Smooth muscle cell (in vitro differentiated cells): ENCODE data around the gene LRRC3B. TPM values are rescaled to one million over a fixed set of nuclear protein-coding genes. Genes with fewer than 3 reads are reported as not detected.

ENCODE experiments used
- DNase-seq: peaks from one replicate; lab custom pipeline; 2025; ENCODE audit not compliant: unreplicated experiment; lab: John Stamatoyannopoulos, UW
- H2AFZ ChIP-seq: fragments of 200-600 bp; sonication (generic); 2 replicates; pipeline ENCODE4 v1.6.0; 2016; ENCODE audit warnings: antibody characterized with exemption, low read depth, mild to moderate bottlenecking
- H3F3A ChIP-seq: fragments of 200-600 bp; sonication (generic); 2 replicates; pipeline ENCODE4 v1.6.0; 2017; ENCODE audit warnings: antibody characterized with exemption, low read depth
- H3K27ac ChIP-seq: fragments of 200-600 bp; sonication (generic); 2 replicates; pipeline ENCODE4 v1.5.1; 2016; ENCODE audit warnings: low read depth, mild to moderate bottlenecking
- H3K27me3 ChIP-seq: fragments of 200-600 bp; sonication (generic); 2 replicates; pipeline ENCODE4 v1.6.1; 2016; ENCODE audit warnings: low read depth, mild to moderate bottlenecking
- H3K36me3 ChIP-seq: fragments of 200-600 bp; sonication (generic); 2 replicates; pipeline ENCODE4 v1.5.1; 2016; ENCODE audit warnings: low read depth
- H3K4me1 ChIP-seq: fragments of 200-600 bp; sonication (generic); 2 replicates; pipeline ENCODE4 v1.5.1; 2016; ENCODE audit warnings: low read depth
- H3K4me2 ChIP-seq: fragments of 200-600 bp; sonication (generic); 2 replicates; pipeline ENCODE4 v1.6.0; 2016; ENCODE audit warnings: mild to moderate bottlenecking
- H3K4me3 ChIP-seq: fragments of 200-600 bp; sonication (generic); 2 replicates; pipeline ENCODE4 v1.5.1; 2016; ENCODE audit warnings: mild to moderate bottlenecking
- H3K79me2 ChIP-seq: fragments of 200-600 bp; sonication (generic); 2 replicates; pipeline ENCODE4 v1.6.0; 2016; ENCODE audit warnings: low read depth, mild to moderate bottlenecking
- H3K9ac ChIP-seq: fragments of 200-600 bp; sonication (generic); 2 replicates; pipeline ENCODE4 v1.6.0; 2016; ENCODE audit warnings: low read depth
- H3K9me3 ChIP-seq: fragments of 200-600 bp; sonication (generic); replicated peaks from 2 replicates; pipeline ENCODE4 v1.5.1; 2016; ENCODE audit warnings: low read depth
- H4K20me1 ChIP-seq: fragments of 200-600 bp; sonication (generic); 2 replicates; pipeline ENCODE4 v1.6.0; 2016; ENCODE audit warnings: low read depth
- CTCF ChIP-seq: fragments of 200-600 bp; sonication (generic); IDR thresholded peaks from 2 replicates; pipeline ENCODE4 v1.5.1; 2017; ENCODE audit warnings: borderline replicate concordance, mild to moderate bottlenecking, antibody characterized with exemption; ENCODE audit not compliant: insufficient read depth, poor library complexity, severe bottlenecking
- WGBS: methylation state at CpG from one replicate; pipeline ENCODE4 v1.1.7; 2016; ENCODE audit warnings: low lambda C conversion rate; 5-methylcytosine and 5-hydroxymethylcytosine counted together
- polyA plus RNA-seq: library from polyadenylated mRNA; unstranded; fragments of >200 nt; fragmentation: Nextera tagmentation; extraction: Ambion mirVana; gene quantifications from 2 replicates; pipeline ENCODE4 v1.2.1, GENCODE V29; 2016
- total RNA-seq: library from RNA; depleted of rRNA; stranded (reverse); fragments of >200 nt; gene quantifications from 2 replicates; pipeline ENCODE4 v1.2.3, GENCODE V29; 2014

Gene LRRC3B
- total and polyA plus RNA-seq, 2 experiments from 2014 or later = not detected

DNA sequence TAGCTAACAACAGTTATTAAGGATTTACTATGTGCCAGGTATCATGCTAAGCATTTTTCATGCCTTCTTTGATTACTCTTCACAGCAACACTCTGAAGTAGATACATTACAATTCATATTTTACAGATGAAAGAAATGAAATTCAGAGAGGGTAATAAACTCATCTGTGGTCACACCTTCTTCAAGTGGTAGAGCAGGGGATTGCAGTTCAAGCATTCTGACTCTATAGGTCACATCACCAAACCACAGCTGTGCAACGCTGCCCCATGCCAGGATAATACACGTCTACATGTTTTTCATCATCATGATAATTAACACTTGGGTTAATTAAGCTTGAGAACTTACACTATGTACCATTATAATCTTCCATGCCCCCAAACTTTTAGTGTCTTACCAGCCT, 98.5 kb downstream of the LRRC3B start:
- Histone ChIP-seq H3K9ac (no peak overlapping the region), H3K27ac (no peak overlapping the region), H3K4me3 (no peak overlapping the region), H4K20me1 (no peaks in the 10 kb centered on the region), H3K9me3 (no peaks in the 10 kb centered on the region), H3K4me2 (no peak overlapping the region), H3K27me3 (no peaks in the 10 kb centered on the region), H3K36me3 (no peaks in the 10 kb centered on the region), H3K4me1 (peaks cover 34% of the 10 kb centered on the region), H3F3A (no peaks in the 10 kb centered on the region), H2AFZ (no peak overlapping the region), H3K79me2 (no peaks in the 10 kb centered on the region)
- 84% methylated on average over 2 of the region's 2 CpGs for WGBS
- no peak for DNase-seq
- TF ChIP-seq CTCF = no peak

GRCh38 chr3:26731843-26732242, 109.3 kb downstream of the LRRC3B start:
- no peaks in the 10 kb centered on the region for H4K20me1 ChIP-seq
- no peak overlapping the region for H3K4me3 ChIP-seq
- no peak for DNase-seq
- no peaks in the 10 kb centered on the region for H3K9me3 ChIP-seq
- 96% methylated on average over 1 of the region's 1 CpG for WGBS
- no peak overlapping the region for H3K27ac ChIP-seq
- peaks cover 6% of the 10 kb centered on the region for H3K4me1 ChIP-seq
- no peak for TF ChIP-seq CTCF
- no peak overlapping the region for H3K9ac ChIP-seq
- no peak overlapping the region for H2AFZ ChIP-seq
- no peak overlapping the region for H3K4me2 ChIP-seq
- H3K79me2 ChIP-seq = no peaks in the 10 kb centered on the region
- H3K27me3 ChIP-seq = no peaks in the 10 kb centered on the region
- H3F3A ChIP-seq = no peaks in the 10 kb centered on the region
- H3K36me3 ChIP-seq = no peaks in the 10 kb centered on the region

DNA sequence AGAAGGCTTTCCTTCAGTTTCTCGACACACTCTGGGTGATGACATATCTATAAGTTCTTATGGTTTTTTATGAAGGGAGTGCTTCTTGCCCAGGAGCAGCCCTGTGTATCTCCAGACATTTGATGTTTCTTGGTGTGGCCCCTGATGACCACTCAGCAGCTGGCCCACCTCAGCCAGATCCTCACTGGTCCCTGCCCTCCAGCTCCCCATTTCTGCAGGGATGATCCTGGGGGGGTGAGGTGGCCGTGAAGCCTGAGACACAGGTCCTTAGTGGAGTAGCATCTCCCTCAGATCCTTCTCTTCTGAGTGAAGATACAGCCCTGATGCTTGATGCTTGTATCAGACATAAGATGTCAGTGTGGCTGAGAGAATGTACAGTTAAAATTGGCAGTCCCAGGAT, 127.7 kb downstream of the LRRC3B start:
- TF ChIP-seq CTCF = no peak
- Histone ChIP-seq H3K4me3 (no peak overlapping the region), H3K9me3 (no peaks in the 10 kb centered on the region), H3K4me1 (no peaks in the 10 kb centered on the region), H3K36me3 (no peaks in the 10 kb centered on the region), H3K79me2 (no peaks in the 10 kb centered on the region), H3F3A (no peaks in the 10 kb centered on the region), H3K4me2 (no peak overlapping the region), H2AFZ (no peak overlapping the region), H3K27ac (no peak overlapping the region), H3K27me3 (no peaks in the 10 kb centered on the region), H4K20me1 (no peaks in the 10 kb centered on the region), H3K9ac (no peak overlapping the region)
- 77% methylated on average over 2 of the region's 2 CpGs for WGBS
- DNase-seq = no peak

- WGBS = 93% methylated on average over 2 of the region's 2 CpGs
- Histone ChIP-seq H3K79me2 (no peaks in the 10 kb centered on the region), H3K4me2 (no peak overlapping the region), H4K20me1 (no peaks in the 10 kb centered on the region), H3K27ac (no peak overlapping the region), H3K9me3 (no peaks in the 10 kb centered on the region), H3K36me3 (no peaks in the 10 kb centered on the region), H3K27me3 (no peaks in the 10 kb centered on the region), H3F3A (no peaks in the 10 kb centered on the region), H3K4me3 (no peak overlapping the region), H3K9ac (no peak overlapping the region), H3K4me1 (no peaks in the 10 kb centered on the region), H2AFZ (no peak overlapping the region)
- no peak for DNase-seq
- TF ChIP-seq CTCF = no peak
These were observed 129.9 kb downstream of the LRRC3B start for GRCh38 chr3:26752466-26752865.
